HG03097 (cell line): ENCODE measurements around the gene RFPL2.
"Not testable (repeated sequence)": the region's sequence is repeated elsewhere in the genome, so short reads cannot be mapped to it uniquely, and the experiment has no call there.

Experiments used
- ATAC-seq: cut with Tn5 transposase; IDR thresholded peaks from one replicate; pipeline ENCODE4 v1.9.1; 2021; ENCODE audit not compliant: unreplicated experiment, low FRiP score

Gene RFPL2

DNA sequence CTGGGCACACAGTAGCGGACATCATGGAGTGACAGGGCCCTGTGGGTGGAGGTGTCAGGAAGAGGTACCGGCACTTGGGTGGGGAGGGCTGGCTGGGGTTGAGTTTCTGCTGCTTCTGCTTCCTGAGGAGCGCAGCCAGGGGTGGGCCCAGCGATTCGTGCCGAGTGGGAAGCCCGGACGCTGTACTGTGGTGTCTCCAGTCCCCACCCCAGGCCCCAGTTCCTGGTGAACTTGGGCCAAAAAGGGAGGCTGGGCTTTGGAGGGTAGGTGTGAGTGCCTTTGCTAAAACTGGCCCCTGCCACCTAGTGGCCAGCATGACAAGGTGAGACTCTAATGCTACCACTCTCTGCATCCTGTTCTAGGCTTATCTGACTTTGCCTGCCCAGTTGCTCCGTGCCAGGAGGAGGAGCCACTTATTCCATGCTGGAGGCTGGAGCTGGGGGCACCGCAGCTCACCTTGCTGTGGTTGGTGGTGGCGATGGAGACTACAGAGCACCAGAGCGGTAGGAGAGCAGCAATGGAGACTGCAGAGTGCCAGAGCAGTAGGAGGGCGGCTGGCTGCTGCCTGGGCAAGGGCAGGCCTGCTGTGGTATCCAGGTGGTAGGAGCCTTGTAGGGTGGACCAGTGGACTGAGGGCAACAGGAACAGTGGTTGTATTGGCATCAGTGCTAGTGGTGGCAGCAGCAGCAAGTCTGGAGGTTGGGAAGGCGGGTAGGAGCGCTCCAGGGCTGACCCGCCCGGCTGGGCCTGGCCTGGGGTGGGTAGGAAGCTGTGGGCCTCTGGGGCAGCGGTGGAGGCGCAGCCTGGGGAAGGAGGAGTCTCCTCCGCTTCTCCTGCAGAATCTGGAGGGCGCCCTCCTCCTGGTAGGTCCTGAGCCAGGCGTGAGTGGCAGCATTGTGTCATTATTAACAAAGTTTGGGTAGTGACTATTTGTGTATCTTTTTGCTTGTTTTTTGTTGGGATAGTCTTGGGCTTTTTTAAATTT, 2.2 kb upstream of the RFPL2 start:
- ATAC-seq = no peak

DNA sequence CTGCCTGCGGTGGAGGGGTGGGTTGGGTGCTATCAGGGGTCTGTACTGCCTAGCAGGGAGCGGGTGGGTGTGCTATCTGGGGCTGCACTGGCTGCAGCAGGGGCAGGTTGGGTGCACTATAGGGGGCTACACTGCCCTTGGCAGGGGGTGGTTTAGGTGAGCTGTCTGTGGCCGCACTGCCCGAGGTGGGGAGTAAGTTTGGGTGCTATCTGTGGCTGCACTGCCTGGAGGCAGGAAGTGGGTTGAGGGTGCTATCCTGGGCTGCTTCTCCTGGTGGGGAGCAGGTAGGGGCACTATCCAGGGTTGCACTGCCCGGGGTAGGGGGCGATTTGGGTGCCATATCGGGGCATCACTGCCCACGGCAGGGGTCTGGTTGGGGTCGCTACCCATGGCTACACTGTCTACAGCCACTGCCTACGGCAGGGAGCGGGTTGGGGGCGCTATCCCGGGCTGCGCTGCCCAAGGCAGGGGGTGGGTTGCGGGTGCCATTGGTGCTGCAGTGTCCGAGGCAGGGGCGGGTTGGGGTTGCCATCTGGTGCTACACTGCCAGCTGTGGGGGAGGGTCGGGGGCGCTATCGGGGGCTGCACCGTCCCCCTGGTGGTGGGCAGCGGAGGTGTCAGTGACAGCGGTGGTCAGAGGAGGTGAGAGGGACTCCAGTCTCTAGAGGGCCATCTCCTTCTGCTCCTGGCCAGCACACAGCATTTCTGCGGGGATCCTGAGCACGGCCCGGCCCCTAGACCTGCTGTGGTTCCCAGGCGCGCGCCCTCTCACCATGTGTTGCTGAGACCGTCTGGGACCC, 1.3 kb upstream of the RFPL2 start:
- ATAC-seq = no peak

DNA sequence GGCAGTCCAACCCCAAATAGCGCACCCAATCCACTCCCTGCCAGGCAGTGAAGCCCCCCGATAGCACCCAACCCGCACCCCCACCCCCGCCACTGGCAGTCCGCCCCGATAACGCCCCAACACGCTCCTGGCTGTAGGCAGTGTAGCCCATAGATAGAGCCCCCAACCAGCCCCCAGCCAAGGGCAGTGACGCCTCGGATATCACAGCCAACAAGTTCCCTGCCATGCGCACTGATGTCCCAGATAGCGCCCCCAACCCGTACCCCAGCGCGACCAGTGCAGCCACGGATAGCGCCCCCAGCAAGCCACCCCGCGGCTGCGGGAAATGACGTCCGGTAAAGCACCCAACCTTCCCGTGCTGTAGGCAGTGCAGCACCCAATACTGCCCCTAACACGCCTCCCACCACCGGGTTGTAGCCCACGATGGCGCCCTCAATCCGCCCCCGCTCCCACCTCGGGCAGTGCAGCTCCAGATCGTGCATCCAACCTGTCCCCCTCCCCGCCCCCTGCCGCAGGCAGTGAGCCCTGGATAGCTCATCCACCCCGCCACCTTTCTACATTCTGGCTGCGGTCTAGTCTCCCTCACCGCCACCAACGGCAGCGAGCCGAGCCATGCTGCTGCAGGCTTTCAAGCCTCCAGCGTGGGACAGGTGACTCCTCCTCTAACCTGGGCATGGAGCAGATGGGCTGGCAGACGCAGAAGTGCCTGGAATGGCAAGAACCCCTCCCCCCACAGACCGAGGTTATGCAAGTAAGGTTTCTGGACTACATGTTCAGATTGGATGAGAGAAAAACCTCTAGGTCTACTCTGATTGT, 625 bp downstream of the RFPL2 start:
- no peak for ATAC-seq

DNA sequence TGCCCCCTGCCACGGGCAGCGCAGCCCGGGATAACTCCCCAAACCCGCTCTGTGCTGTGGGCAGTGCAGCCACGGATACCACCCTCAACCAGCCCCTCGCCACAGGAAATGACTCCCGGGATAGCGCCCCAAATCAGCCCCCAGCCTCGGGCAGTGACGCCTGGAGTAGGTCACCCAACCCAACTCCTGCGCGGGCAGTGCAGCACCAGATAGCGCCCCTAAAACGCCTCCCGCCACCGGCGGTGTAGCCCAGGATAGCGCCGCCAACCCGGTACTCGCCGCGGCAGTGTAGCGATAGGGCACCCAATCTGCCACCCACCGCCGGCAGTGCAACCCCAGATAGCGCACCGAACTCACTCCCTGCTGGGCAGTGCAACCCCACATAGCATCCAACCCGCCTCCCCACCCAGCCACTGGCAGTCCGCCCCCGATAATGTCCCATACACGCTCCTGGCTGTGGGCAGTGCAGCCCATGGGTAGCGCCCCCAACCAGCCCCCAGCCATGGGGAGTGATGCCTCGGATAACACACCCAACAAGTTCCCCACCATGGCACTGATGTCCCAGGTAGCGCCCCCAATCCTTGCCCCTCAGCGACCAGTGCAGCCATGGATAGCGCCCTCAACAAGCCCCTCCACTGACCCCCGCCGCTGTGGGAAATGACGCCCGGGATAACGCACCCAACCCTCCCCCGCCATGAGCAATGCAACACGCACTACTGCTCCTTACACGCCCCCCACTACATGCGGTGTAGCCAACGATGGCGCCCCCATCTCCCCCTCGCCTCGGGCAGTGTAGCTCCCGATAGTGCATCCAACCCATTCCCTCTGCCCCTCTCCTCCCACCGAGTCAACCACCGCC, 1.5 kb downstream of the RFPL2 start:
- no peak for ATAC-seq

DNA sequence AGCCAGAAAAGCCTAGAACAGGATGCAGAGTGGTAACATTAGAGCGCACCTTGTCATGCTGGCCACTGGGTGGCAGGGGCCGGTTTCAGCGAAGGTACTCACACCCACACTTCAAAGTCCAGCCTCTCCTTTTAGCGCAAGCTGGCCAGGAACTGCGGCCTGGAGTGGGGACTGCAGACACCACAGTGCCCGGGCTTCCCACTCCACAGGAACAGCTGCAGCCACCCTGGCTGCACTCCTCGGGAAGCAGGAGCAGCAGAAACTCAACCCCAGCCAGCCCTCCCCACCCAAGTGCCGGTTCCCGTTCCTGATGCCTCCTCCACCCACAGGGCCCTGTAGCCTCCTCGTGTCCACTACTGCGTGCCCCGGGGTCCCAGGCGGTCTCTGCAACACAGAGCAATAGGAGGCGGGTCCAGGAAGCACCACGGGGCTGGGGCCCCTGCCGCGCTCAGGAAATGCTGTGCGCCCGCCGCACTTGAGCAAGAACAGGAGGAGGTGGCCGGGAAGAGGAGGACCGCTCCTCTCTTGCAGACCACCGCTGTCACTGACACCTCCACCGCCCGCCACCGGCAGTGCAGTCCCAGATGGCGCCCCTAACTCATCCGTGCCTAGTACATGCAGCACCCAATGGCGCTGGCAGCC, 2.2 kb downstream of the RFPL2 start:
- no peak for ATAC-seq

DNA sequence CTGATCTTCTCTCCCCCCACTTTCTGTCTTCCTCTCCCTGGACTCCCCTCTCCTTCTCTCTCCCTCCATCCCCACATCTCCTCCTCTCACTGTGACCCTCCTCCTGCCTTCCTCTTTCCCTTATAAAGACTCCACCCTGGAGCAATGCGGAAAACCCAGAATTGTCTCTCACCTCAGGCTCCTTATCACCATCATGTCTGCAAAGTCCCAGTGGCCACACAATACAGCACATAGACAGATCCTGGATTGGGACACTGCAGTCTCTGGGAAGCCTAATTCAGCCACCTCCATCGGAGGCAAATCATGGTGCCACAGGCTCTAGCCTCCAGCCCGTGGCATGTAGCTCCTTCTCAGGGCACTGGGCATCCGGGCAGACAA, 2.7 kb downstream of the RFPL2 start:
- ATAC-seq = no peak

DNA sequence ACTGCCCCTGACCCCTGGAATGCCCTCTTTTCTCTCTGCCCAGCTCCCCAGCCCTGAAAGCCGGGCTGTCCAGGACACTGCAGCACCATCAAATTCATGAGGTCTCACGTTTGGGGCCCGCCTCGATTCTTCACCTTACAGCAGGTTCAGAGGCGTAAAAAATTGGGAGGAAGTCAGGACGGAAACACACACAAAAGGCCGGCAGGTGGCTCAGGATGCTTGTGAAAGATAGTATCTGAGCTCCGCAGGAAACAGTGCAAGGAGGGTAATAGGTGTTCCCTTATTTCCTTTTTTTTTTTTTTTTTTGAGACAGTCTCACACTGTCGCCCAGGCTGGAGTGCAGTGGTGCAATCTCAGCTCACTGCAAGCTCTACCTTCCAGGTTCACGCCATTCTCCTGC, 4.1 kb downstream of the RFPL2 start:
- ATAC-seq = no peak

DNA sequence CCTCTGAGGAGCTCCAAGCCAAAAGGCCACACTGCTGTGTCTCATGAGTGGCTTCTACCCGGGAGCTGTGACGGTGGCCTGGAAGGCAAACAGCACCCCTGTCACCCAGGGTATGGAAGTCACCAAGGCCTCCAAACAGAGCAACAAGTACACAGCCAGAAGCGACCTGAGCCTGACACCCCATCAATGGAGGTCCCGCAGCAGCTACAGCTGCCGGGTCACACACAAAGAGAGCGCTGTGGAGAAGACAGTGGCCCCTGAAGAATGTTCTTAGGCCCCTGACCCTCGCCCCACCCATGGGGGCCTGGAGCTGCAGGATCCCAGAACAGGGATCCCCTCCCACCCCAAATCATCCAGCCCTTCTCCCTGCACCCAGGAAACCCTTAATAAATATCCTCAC, 4.9 kb downstream of the RFPL2 start:
- ATAC-seq = no peak

DNA sequence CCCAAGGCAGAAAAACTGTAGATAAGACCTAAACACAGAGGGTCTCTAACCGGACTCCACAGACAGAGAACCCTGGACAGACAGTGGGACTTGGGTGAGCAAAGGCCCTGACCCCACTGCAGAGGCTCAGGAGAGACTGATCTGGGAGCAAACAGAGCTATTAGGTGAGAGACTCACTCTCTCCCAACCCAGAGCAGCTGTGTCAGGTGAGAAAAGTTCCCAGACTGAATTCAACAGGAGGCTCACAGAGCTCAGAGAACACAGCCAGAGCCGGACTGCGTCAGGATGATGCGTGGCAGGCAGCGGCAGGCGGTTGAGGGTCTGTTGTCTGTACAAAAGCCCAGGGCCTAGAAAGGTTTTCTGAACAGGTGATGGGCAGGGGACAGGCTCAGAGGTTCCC, 5.5 kb downstream of the RFPL2 start:
- no peak for ATAC-seq

DNA sequence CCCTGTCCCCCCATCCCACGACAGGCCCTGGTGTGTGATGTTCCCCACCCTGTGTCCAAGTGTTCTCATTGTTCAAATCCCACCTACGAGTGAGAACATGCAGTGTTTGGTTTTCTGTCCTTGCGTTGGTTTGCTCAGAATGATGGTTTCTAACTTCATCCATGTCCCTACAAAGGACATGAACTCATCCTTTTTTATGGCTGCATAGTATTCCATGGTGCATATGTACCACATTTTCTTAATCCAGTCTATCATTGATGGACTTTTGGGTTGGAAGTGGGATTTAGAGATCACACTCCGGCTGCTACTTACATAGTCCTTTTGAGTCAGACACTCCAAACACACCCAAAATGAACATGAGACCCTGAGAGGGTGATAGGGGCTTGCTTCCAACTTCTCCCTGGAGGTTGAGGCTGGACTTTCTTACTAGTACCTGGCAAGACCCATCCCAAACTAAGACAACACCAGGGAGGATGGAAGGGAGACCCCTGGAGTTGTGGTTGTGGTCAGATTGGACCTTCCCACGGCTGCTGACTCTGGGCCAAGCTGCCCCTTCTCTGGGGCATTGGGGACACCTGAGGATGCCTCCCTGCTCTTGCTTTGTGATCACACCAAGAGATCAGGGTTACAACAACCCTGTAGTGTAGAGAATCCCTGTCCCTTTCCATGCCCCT, 7.2 kb downstream of the RFPL2 start:
- ATAC-seq = not testable (repeated sequence)

DNA sequence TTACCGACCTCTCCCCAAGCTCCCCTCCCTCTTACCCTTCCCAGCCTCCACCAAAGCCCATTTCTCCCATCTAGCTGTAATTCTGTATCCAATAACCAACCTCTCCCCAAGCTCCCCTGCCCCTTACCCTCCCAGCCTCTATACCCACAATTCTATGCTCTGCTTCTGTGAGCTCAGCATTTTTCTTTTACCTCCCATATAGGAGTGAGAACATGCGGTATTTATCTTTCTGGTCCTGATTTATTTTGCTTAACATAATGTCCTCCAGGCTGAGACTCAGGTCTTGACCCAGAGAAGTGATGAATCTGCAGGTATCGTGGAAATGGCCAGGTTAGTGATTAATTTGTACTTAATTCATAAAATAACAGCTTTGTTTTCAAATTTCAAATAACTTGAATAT, 9.0 kb downstream of the RFPL2 start:
- ATAC-seq = not testable (repeated sequence)

DNA sequence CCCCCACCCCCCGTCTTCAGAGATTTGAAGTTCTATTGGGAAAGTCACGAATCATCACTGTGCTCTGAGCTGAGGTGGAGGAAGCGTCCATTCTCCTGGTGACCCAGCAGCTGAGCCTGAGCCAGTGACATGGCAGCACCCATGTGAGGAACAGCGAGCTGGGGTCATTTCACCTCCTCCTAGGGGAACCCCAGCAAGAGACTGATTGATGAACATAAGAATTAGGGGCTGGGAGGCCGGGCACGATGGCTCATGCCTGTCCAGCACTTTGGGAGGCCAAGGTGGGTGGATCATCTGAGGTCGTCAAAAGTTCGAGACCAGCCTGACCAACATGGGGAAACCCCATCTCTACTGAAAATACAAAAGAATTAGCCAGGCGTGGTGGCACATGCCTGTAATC, 11.5 kb downstream of the RFPL2 start:
- ATAC-seq = not testable (repeated sequence)

DNA sequence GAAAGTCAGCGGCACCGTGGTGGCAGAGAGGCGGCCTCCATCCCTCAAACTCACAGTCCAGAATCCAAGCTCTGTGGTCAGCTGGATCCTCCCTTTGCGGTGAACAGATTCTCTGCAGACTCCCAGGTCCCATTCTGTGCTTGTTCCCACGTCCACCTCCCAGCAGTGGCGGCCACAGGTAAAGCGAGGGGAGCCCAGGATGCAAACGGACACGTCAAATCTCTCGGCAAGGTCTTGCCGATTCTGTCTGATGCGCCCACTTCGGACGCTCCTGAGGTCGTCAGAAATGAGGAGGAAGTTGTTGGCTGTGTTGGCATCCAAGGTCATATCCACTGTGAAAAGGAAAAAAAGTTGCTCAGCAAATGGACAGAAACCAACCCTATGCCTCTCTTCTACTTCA, 13.9 kb downstream of the RFPL2 start:
- ATAC-seq = not testable (repeated sequence)

DNA sequence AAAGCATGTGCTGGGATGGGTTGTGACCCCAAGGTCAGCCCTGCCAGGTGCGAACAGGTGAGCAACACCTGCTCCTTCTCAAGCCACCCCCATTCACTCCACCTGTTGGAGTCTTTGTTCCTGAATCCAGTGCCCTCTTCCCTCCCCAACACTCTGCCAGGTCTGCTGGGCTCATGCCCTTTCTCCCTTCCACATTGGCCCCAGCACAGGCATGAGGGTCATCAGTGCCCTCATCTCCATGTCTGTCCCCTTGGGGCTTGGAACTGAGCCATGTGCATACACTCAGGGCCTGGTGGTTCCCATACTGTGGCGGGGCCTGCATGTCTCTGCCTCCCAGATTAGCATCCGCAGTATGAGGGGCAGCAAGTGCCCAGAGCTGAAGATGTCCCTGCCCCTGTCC, 19.1 kb downstream of the RFPL2 start:
- no peak for ATAC-seq

DNA sequence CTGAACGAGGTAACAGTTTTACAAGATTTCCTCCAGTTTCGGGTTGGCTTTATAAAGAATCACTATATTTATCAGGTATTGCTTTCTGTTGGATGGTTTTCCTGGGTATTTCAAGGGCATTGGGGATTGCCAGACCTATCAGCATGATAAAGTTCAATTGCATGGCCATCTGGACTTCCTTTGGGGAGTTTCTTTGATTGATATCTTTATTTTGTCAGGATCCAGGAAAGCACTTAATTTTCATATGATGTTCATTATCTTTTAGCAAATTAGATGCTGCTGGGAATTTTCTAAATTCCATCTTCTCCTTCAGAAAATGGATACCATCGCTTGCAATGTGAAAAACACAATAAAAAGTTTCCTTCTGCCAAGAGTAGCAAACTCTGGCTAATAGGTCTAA, 21.2 kb downstream of the RFPL2 start:
- ATAC-seq = no peak

DNA sequence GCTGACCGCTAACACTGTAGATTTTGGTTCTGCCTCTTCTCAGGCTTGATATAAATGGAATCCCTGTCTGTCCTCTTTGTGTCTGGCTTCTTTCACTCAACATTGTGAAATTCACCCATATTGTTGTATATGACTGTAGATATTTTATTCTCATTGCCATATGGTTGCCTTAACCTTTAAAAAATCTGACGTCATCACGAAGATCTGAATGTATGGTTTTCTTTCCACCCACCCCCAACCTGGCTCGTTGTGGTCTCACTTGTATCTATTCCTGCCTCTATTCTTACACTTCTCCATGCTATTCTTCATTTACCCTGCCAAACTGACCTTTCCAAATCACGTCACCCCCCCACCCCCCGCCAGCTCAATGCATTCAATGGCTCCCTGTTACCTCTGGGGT, 23.8 kb downstream of the RFPL2 start:
- no peak for ATAC-seq

DNA sequence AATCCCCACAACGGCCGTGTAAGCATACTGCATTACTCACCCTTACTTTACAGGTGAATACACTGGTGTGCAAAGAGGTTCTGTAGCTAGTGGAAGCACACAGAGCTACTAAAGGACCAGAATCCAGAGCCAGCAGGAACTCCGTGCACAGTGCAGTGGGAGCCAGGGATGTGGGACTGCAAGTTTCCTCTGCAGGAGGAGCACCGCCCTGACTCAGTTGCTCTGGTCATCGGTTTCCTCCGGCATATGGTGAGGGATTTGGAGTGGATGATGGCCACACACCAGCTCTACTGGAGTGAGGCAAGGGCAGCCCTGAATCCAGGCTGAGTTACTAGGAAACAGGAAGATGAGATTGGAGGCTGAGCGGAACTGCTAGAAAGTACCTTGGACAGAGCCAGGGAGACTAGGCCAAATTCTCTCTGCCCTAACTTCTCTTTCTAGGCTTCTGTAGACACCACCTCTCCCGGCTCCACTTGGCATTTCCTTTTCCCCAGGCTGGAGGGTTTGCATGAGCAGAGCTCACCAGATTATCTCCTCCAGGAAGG, 27.6 kb downstream of the RFPL2 start:
- ATAC-seq = no peak
